Ascending aorta (tissue), 2 donors: ENCODE data around the gene SLC26A1. TPM values are rescaled to one million over a fixed set of nuclear protein-coding genes. Genes with fewer than 3 reads are reported as not detected.

ENCODE experiments used
- DNase-seq, 2 donors: peaks; one replicate each; pipeline ENCODE4 v3.0.0-alpha.2; 2019; ENCODE audit warnings: low spot score in 2 of 2
- H3K27ac ChIP-seq, 2 donors: fragments of 200-600 bp; sonication (generic); one replicate each; pipeline ENCODE4 v1.5.1; 2016 to 2017; ENCODE audit warnings: mild to moderate bottlenecking in 1 of 2
- H3K27me3 ChIP-seq: fragments of 200-600 bp; sonication (generic); one replicate; pipeline ENCODE4 v1.5.1; 2017
- H3K36me3 ChIP-seq, 2 donors: fragments of 200-600 bp; sonication (generic); one replicate each; pipeline ENCODE4 v1.5.1; 2016
- H3K4me1 ChIP-seq, 2 donors: fragments of 200-600 bp; sonication (generic); one replicate each; pipeline ENCODE4 v1.5.1; 2016 to 2017; ENCODE audit warnings: mild to moderate bottlenecking in 1 of 2
- H3K4me3 ChIP-seq, 2 donors: fragments of 200-600 bp; sonication (generic); one replicate each; pipeline ENCODE4 v1.5.1; 2016 to 2017; ENCODE audit warnings: mild to moderate bottlenecking in 1 of 2
- H3K9me3 ChIP-seq, 2 donors: fragments of 200-600 bp; sonication (generic); one replicate each; pipeline ENCODE4 v1.5.1; 2016
- CTCF ChIP-seq, 3 experiments: fragments of 200-600 bp in 2 of 3; fragments of 450-650 bp in 1 of 3; sonication (generic) in 2 of 3; IDR thresholded peaks; one replicate each; pipeline ENCODE4 v1.5.1; 2016 to 2019; ENCODE audit warnings: antibody characterized with exemption in 3 of 3, mild to moderate bottlenecking in 1 of 3, moderate library complexity in 1 of 3
- intact Hi-C: fragments of 100-400 bp; cut with DNase I; formaldehyde crosslinking; loops from one replicate; pipeline ENCODE4 v1.15.1; 2023
- total RNA-seq: library from RNA; depleted of rRNA; stranded (reverse); fragments of >200 nt; gene quantifications from one replicate; pipeline ENCODE4 v1.1.0, GENCODE V29; 2016

SLC26A1 gene
- total RNA-seq, 1 donor from 2014 or later, result not detected

DNA sequence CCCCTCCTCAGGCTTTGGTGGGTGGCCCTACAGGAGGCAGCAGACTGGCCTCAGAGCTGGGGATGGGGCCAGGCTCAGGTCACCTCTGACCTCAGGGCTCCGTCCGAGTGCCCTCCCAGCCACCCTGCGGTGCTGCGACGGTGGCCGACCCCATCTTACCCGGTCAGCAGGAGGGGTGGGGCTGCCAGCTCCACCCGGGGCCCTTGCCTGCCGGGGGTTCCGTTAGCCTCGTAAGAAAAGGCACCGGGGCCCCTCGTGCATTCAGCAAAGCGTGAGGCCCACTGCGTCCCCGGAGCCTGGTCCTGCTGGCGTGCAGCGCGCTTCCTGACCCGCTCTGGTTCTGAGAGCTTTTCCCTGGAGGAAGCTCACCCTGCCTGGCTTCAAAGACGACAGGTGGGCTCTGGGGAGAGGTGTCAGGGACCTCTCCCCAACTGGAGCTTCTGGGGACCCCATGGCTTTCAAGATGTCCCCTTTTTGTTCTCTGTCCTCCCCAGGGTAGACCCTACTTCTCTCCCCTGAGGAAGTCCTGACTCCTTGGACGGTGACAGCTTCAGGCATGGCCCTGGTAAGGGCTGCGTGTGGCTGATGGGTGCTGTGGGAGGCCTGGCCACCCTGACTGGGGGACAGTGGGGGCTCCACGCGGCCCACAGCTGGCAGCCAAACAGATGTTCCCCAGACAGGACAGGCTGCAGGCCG, 34.2 kb upstream of the SLC26A1 start:
- no peaks in the 10 kb centered on the region for H3K27me3 ChIP-seq
- no peak for TF ChIP-seq CTCF (IDR thresholded peaks at IDR 0.05)

DNA sequence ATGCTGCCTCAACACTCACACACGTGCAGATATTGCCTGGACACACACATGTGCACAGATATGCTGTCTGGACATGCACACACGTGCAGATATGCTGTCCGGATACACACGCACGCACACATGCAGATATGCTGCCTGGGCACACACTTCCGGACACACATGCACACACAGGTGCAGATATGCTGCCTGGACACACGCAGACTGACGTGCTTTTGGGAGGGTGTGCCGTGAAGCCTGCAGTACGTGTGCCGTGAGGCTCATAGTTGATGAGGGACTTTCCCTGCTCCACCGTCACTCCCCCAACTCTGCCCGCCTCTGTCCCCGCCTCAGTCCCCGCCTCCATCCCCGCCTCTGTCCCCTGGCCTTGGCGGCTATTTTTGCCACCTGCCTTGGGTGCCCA, 32.9 kb upstream of the SLC26A1 start:
- TF ChIP-seq CTCF (IDR thresholded peaks at IDR 0.05), result no peak
- intact Hi-C loops, result no loop called here
- Histone ChIP-seq H3K4me1 (no peaks in the 10 kb centered on the region), H3K4me3 (no peak overlapping the region), H3K27ac (no peak overlapping the region), H3K36me3 (peaks cover 14 to 33% of the 10 kb centered on the region in 2 donors), H3K27me3 (no peaks in the 10 kb centered on the region), H3K9me3 (no peaks in the 10 kb centered on the region)
- no peak for DNase-seq

More for the DNA sequence above, 34.2 kb upstream of the SLC26A1 start:
- Histone ChIP-seq H3K27ac (no peak overlapping the region), H3K4me1 (peaks cover 0 to 4% of the 10 kb centered on the region in 2 donors), H3K9me3 (no peaks in the 10 kb centered on the region), H3K4me3 (no peak overlapping the region), H3K36me3 (peaks cover 11 to 29% of the 10 kb centered on the region in 2 donors)
- intact Hi-C loops, result no loop called here
- no peak for DNase-seq

GRCh38 chr4:1024882-1025545, 31.8 kb upstream of the SLC26A1 start:
- no peak for DNase-seq
- H3K27me3 ChIP-seq, result no peaks in the 10 kb centered on the region
- no peak overlapping the region for H3K27ac ChIP-seq
- no peak overlapping the region for H3K4me3 ChIP-seq
- H3K36me3 ChIP-seq, result peaks cover 14 to 33% of the 10 kb centered on the region in 2 donors
- intact Hi-C loops, result no loop called here
- H3K4me1 ChIP-seq, result no peaks in the 10 kb centered on the region
- no peak for TF ChIP-seq CTCF (IDR thresholded peaks at IDR 0.05)
- no peaks in the 10 kb centered on the region for H3K9me3 ChIP-seq

DNA sequence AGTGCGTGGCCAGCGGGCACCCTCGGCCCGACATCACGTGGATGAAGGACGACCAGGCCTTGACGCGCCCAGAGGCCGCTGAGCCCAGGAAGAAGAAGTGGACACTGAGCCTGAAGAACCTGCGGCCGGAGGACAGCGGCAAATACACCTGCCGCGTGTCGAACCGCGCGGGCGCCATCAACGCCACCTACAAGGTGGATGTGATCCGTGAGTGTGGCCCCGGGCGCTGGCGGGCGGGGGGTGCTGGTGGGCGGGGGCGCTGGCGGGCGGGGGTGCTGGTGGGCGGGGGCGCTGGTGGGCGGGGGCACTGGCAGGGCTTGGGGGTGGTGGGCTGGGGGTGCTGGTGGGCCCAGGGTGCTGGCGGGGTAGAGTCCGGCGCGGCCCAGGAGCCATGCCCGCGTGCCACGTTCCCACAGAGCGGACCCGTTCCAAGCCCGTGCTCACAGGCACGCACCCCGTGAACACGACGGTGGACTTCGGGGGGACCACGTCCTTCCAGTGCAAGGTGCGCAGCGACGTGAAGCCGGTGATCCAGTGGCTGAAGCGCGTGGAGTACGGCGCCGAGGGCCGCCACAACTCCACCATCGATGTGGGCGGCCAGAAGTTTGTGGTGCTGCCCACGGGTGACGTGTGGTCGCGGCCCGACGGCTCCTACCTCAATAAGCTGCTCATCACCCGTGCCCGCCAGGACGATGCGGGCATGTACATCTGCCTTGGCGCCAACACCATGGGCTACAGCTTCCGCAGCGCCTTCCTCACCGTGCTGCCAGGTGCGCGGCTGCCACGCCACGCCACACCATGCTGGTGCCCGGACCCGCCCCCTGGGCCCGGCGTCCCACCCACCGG, 30.9 kb upstream of the SLC26A1 start:
- H3K27me3 ChIP-seq, result no peaks in the 10 kb centered on the region
- no peaks in the 10 kb centered on the region for H3K9me3 ChIP-seq
- H3K4me1 ChIP-seq, result no peaks in the 10 kb centered on the region
- intact Hi-C loops, result no loop called here
- DNase-seq, result no peak
- TF ChIP-seq CTCF (IDR thresholded peaks at IDR 0.05), result no peak
- H3K36me3 ChIP-seq, result peaks cover 14 to 33% of the 10 kb centered on the region in 2 donors
- H3K27ac ChIP-seq, result no peak overlapping the region
- H3K4me3 ChIP-seq, result no peak overlapping the region

DNA sequence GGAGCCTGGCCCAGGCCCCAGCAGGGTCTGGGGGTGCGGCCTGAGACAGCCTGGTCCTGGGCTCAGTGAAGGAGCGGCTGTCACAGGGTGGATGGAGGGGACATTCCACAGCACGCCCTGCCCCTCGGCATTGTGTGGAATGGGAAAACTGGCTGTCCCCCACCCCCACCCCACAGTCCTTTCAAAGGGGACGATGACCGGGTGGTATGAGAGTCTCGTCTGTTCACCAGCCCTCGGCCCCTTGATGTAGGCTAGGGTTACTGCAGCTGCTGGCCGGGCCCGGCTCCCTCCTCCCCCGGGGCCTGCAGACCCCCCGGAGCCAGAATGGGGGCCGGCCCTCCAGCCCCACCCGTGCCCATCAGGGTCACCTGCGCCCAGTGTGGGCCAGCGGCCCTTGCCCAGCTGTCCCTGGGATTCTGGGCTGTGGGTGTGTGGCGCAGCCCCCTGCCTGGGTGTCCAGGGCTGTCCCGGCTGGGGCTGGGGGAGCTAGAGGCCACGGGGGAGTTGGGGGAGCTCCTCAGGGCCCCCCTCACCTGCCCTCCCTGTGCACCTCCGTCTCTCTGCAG, 30.0 kb upstream of the SLC26A1 start:
- Histone ChIP-seq H3K4me3 (no peak overlapping the region), H3K27ac (no peak overlapping the region), H3K36me3 (peaks cover 14 to 33% of the 10 kb centered on the region in 2 donors), H3K4me1 (no peaks in the 10 kb centered on the region), H3K9me3 (no peaks in the 10 kb centered on the region), H3K27me3 (no peaks in the 10 kb centered on the region)
- no peak for TF ChIP-seq CTCF (IDR thresholded peaks at IDR 0.05)
- intact Hi-C loops, result no loop called here
- no peak for DNase-seq
